Measurements from ENCODE around the gene IL10RA.
"Not testable (repeated sequence)": the region's sequence is repeated elsewhere in the genome, so short reads cannot be mapped to it uniquely, and the experiment has no call there.

Gene IL10RA

DNA sequence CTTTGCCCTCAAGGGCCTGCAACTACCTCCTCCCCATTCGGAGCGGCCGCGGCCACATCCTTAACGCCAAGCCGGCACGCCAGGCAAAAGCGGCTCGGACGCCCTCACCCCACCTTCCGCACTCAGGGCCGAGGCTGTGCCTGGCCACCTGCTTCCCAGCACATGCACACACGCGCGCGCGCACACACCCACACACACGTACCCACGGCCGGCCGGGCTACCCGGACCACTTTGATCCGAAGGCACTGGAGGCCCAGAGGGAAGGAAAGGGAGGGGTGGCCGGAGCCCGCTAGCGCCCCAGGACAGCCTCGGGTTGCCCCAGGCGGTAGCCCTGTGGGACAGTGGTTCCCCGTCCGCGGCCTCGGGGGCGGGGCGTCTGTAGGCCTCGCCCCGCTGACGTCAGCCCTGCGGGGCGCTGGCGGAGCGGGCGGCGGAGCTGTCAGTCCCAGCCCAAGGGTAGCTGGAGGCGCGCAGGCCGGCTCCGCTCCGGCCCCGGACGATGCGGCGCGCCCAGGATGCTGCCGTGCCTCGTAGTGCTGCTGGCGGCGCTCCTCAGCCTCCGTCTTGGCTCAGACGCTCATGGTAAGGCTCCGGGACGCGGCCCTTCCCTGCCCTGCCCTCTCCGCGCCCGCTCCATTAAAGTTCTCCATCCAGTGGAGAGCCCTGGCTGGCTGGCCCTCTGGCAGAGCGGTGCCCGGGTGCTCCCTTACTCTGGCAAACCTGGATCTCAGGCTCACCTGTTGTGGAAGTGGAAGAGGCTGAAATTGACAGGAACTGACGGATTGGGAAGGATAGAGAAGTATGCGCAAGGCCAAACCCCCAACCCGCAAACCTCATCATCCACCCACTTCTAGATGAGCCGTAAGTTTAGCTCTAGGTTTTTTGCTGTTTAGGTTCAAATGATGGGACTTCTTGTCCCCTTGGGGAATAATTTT is at the start of gene IL10RA:
Gene IL10RA, plus strand, starts transcription at position 442 of the 935 bp plus-strand sequence. Its CDS starts 74 bp downstream, at position 516.
- DNase-seq: peak; percentile 87 to 89

DNA sequence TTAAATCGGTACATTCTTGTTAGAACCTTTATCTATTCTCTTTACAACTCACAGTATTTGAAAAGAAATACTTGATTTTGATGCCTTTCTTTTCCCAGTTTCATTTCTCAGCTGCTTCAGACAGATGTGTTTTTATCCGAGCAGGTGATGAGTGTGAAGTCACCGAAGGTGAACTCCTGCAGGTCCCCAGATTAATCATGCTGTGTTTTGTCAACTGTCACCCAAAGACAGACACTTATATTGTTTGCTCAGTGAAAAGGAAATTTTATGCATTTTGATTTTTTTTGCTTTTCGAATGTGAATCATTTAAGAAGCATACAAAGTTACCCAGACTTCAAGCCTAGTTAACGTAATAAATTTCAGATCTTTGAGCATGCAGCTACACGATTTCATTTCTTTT is 49.2 kb upstream of the IL10RA start:
- DNase-seq: no peak

DNA sequence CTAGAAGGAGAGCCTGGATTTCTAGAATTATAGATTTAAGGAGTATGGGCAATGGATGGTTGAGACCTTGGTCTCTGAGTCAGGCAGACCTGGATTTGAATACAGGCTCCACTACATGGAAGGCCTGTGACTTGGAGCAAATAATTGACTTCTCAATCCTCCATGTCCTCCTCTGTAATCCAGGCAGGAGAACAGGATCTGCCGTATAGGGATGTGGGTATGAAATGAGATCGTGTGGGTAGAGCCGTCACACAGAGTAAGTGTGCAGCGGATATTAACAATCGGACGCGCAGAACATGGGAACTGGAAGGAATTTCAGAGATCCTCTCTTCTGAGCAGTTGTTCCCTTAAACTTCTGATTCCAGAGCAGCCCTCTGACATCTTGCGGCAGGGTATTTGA is 45.5 kb upstream of the IL10RA start:
- no peak for DNase-seq

DNA sequence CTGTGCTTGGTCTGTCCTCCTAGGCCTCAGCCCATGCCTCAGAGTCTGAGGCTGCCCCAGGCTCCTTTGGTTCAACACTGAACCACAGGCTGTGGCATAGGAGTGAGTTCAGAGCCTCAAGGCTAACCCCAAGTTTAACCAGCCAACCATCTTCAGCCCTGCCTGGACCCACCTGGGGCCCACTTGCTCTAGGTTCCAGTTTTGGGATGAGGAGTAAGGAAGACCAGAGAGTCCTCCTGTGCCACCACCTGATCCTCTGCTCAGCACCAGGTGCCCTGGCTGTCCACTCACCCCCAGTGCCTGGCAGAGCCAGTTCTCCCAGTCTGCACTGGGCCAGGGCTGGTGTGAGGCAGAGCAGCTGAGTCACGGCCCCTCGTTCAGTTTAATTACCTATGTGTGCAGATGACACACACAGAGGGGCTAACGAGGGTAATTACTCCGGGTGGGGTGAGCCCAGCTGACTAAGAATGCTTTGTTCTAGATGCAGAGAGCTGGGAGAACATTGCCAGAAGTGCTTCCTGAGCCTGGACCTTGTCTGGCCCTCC is 45.0 kb upstream of the IL10RA start:
- no peak for DNase-seq

DNA sequence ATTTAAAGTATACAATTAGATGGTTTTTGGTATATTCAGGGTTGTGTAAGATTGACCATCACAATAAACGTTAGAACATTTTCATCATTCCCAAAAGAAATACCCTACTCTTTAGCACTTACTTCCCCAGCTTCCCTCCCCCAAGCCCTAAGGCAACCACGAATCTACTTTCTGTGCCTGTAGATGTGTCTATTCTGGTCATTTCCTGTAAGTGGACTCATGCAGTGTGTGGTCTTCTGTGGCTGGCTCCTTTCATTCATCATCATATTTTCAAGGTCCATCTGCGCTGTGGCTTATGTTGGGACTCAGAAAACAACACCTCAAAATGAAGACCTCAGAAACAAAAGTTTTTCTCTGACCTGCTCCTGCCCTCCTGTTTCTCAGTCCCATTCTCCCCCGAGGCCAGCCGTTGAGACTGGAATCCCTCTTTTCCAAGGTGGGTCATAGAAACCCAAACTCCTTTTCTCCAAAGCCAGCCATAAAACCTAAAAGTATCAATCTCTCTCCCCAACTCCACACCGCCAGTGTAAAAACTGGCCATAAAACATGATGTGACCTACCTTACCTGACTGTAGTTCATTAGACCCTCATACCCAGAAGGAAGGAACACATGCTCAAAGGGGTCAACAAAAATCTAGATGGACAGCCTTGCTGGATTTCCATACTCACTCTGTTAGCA is 44.1 kb upstream of the IL10RA start:
- no peak for DNase-seq

DNA sequence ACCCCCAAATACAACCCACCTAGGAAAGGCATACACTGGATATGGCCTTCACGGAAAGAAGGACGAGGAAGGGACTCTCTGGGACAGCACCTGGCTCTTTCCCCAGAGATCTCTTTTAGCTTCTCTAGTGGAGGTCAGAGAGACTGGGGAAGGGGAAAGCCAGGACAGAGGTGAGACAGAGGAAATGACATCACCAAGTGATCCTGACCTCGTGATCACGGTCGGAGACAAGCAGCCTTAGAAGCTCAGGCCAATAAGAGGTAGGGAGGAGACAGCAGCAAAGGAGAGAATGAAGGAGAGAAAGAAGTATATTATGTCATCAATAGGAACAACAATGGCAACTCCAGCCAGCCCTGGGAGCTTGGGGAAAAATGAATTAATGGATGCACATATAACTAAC is 41.6 kb upstream of the IL10RA start:
- DNase-seq: no peak

DNA sequence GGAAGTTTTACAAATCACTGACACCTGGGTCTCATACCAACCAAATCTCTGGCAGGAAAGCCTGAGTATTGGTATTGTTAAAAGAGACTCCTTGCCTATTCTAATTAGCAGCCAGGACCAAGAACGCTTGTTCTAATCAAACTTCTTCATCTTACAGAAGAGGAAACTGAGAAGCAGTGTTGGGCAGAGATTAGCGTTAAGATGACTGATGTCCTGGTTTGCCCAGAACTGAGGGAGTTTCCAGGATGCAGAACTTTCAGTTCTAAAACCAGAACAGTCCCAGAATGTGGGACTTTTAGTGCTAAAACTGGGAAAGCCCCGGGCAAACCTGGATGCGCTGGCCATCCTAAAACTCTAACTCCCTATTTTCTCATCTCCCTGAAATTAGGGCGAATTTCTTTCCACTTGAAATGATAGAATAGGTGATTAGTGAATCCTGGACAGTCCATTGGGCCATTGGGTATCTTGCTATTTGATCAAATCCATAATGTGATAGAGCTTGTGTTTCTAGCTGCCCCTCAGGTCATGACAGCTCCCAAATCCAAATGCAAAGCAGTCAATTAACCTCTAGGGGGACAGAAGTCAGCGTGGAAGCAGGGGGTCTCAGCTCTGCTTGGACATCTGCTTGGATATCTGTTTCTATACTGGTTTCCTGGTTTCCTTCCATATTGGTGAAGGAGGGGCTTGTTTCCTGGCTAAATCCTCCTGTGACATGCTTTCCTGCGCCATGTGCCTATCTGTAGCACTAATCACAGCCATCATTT is 41.0 kb upstream of the IL10RA start:
- DNase-seq: no peak

DNA sequence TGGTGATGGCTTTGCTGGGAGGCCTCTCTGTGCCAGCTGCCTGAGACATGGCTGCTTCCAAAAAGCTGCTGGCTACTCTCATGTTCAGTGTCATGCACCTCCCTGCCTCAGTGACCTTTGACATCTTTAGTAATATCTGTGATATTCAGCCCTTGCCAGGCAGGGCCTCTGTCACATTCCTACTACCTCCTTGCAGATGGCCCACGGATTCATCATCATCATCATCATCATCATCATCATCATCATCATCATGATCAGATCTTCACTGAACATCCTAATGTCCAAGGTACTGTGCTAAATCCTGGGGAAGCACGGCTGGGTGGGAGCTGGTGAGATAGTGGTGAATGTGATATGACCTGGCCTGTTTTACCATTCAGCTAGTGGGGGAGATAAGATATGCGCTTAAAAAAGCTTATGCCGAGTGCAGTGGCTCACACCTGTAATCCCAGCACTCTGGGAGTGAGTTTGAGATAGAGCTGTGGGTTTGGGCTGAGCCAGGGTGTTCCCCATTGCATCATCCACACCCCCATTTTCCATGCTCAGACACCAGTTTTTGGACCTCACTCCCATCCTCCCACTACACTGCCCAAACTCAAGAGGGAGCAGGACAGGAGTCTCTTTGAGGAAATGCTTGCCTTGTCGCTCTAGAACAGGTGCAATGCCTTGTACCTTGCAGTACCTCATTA is 39.9 kb upstream of the IL10RA start:
- DNase-seq: no peak

DNA sequence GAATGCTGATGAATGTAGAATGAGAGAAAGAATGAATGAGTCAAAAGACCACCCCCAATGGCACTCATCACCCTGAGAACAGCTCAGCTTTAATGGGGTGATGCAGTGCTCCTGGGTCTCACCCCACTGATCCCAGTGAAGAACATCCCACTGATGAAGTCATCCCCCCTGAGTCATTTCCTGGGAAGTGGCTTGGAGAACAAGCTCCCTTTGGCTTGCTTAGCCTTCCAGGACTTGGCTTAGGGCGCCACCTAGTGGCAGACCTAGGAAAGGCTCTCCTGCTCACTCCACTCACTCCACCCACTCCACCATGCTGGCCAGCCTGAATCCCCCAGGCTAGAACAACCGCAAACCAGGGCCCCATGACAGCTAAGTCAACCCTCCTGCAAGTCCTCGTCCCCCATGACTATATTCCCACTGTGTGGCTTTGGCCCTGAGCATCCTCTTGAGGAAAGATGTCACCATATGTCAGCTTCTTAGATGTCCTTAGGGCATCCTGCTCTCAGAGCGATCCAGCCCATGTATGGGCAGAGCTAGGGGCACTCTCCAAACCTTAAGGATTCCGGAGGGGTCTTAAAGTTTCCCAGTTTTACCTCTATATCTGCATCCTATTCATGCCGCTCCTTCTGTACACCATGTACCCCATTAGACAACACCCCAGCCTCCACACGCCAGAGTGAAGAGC is 39.2 kb upstream of the IL10RA start:
- peak; percentile 81 to 84 for DNase-seq

DNA sequence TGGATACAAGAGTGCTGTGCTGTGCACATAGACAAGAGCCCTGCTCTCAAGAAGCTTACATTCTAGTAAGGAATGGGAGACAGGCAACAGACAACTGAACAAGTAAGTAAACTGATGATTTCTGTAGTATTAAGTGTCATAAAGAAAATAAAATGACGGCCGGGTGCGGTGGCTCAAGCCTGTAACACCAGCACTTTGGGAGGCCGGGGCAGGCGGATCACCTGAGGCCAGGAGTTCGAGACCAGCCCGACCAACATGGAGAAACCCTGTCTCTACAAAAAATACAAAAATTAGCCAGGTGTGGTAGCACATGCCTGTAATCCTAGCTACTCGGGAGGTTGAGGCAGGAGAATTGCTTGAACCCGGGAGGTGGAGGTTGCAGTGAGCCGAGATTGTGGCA is 38.4 kb upstream of the IL10RA start:
- not testable (repeated sequence) for DNase-seq

DNA sequence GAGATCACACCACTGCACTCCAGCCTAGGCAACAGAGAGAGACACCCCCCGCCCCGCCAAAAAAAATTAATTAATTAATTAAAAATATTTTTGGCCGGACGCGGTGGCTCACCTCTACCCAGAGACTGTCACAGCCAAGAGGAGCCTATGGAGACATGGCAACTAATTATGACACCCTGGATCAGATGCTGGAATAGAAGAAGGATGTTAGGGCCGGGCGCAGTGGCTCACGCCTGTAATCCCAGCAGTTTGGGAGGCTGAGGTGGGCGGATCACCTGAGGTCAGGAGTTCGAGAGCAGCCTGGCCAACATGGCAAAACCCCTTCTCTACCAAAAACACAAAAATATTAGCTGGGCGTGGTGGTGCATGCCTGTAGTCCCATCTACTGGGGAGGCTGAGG is 37.7 kb upstream of the IL10RA start:
- not testable (repeated sequence) for DNase-seq

DNA sequence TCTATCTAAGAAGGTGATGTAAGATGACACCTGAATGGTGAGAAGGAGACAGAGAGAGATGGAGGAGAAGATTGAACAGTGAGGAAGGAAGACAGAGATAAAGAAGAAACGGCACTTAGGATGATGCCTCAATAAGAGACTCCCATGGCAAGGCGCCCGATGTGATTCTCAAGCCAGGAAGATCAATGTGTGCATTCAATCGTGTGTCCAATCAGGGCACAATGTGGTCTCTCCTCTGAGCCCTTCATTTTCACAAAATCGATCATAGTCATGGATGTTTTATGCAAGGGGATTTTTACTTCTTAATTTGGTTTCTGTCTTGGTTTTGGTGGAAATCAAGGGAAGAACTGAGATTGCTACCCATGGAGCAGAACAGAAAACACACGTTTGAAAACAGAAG is 37.1 kb upstream of the IL10RA start:
- no peak for DNase-seq

DNA sequence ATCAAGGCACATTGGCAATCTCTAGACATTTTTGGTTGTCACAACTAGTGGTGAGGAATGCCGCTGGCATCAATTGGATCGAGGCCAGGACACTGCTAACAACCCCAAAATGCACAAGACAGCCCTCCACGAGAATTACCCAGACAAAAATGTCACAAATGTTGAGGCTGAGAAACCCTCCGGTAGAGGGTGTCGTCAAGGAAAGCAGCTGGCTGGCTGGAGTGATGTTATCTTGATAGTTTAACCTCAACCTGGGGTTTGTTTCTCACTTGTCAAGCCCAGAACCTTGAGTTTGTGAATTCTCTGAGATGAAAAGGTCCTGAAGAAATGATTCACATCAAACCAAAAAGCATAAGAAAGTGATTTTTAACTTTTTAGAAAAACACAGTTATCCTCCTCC is 35.9 kb upstream of the IL10RA start:
- DNase-seq: peak; percentile 70 to 79

DNA sequence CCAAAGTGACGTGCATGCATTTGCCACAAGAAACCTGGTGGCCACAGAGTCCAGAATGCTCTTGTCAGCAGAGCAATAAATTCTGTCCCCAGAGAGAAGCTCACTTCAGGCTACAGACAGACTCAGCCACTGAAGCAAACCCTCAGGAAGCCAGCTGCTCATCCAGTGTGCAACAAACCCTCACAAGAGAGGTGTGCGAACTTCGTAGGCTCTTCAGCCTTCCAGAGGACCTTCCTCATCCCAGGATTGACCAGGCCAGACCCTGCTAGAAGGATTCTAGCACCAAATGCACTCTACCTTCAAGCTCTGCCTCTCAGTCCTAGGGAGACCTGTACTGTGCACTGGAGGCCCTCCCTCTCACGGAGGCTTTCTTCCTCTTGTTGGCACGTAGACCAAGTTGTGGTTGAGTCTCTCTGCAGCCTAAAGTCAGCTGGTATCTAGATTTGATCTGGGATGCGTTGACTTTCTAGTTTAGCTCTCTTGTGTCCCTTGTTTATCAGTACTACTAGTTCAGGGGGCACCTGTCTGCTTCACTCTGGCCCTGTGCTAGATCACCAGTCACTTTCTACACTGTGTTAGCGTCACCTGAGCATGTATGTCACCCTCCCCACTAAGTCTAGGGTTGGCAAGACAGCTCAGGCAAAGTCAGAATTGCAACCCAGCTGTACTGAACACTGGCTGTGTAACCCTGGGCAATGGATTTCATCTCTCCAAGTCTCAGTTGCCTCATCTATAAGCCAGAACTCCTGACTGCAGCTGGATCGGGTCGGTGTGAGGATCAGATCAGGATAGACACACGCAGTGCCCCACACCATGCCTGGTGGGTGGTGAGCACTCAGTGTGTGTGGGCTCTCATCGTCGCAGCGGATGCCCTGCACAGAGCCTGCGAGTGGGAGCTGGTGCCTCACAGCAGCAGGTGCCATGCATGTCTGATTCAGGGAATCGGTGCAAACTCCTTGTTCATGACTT is 34.9 kb upstream of the IL10RA start:
- peak; percentile 25 to 47 for DNase-seq

DNA sequence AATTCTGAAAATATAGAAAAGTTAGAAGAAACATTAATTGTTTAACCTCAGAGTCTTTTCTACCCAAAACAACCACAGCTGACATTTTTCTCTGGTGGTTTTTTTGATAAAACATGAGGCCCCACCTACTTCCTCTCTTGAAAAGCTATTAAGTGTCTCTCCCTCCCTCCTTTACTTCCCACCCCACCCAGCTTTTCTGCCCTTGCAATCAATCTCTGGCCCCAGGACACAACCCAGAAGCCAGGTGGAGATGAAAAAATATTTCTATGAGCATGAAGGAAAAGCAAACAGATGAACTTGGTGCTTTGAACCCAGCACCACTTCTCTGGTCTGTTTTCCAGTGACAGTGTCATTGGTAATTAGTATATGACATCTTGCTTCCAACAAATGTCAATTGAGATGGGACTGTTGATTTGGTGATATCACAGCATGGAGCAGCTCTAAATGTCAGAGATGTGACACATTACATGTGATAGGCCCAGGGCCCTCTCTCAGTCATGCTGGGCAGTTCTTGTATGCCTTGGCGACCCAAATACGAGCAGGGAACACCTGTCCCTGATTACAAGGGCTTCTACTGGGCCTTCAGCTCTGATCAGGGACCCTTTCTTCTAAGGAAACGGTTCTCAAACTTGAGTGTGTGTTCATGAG is 33.0 kb upstream of the IL10RA start:
- peak in 1 of 2 donors; percentile 72 for DNase-seq

DNA sequence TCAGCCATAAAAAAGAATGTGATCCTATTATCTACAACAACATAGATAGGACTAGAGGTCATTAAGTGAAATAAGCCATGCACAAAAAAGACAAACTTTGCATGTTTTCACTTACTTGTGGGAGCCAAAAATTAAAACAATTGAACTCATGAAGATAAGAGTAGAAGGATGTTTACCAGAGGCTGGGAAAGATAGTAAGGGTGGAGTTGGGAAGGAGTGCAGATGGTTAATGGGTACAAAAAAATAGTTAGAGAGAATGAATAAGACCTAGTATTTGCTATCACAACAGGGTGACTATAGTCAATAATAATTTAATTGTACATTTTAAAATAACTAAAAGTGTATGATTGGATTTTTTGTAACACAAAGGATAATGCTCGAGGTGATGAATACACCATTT is 27.2 kb upstream of the IL10RA start:
- no peak for DNase-seq

DNA sequence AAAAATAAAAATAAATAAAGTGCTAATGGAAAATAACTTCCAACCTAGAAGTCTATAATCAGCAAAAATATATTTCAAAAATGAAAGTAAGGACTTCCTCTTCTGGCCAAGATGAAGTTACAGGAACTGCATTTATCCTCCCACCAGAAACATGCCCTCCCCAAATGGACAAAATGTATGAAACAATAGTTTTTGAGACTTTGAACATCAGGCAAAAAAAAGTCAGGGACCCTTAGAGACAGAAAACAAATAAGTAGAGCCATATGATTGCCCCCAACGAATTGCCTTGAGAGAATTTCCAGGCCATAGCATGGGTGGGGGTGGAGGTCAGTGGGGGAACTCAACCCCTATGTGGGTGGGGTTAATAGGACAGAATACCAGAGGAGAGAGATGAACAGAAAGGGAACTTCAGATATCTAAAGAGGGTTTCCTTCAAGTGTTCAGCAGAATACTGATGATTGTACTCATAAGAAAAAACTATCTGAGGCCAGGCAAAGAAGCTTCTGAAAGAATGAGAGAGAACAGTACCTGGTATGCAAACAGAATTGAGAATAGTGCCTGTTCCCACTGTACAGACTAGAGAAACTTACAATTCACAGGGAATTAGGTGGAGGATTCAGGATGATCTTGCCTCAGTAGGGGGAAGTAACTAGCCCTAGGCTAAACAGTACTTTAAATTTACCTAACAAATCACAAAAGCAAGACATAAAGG is 26.6 kb upstream of the IL10RA start:
- DNase-seq: no peak

DNA sequence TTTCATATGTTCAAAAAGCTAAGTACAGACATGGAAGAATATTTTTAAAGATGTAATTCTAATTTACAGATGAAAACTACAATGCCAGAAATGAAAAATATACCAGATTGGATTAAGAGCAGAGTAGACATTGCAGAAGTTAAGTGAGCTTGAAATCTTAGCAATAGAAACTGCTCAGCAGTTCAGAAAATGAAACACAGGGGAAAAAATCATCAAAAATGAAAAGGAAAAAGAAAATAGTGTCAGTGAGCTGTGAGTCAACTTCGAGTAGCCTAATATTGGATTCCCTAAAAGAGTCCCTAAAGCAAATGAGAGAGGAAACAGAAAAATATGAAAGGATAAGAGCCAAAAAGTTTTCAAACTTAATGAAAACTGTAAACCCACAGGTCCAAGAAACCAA is 25.8 kb upstream of the IL10RA start:
- DNase-seq: no peak

DNA sequence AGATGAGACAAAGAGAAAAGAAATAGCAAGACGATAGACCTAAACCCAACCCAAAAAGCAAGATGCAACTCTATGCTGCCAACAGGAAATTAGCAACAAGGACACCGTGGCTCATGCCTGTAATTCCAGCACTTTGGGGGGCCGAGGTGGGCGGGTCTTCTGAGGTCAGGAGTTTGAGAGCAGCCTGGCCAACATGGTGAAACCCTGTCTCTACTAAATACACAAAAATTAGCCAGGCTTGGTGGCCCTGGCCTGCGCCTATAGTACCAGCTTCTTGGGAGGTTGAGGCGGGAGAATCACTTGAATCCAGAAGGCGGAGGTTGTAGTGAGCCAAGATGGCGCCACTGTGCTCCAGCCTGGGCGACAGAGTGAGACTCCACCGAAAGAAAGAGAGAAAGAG is 24.3 kb upstream of the IL10RA start:
- DNase-seq: no peak

All from CD4-positive, alpha-beta T cell treated with Interleukin-4 for 1 hour (primary cell).